ENCODE measurements around the gene RHBDF1.

Gene RHBDF1

GRCh38 chr16:92431-93339, 20.3 kb upstream of the RHBDF1 start:
- DNase-seq: no peak

- no peak for DNase-seq
These were observed 19.1 kb upstream of the RHBDF1 start for GRCh38 chr16:91484-91883.

- no peak for DNase-seq
These were observed 17.2 kb upstream of the RHBDF1 start for GRCh38 chr16:89391-90302.

- DNase-seq: no peak
These were observed 16.2 kb upstream of the RHBDF1 start for GRCh38 chr16:88613-89012.

GRCh38 chr16:86483-86952, 14.1 kb upstream of the RHBDF1 start:
- DNase-seq: no peak

GRCh38 chr16:85865-86264, 13.4 kb upstream of the RHBDF1 start:
- DNase-seq: no peak

GRCh38 chr16:85407-85782, 13.0 kb upstream of the RHBDF1 start:
- no peak for DNase-seq

GRCh38 chr16:84718-85406, 12.4 kb upstream of the RHBDF1 start:
- peak; percentile 91 for DNase-seq

GRCh38 chr16:83781-84615, 11.6 kb upstream of the RHBDF1 start:
- peak; percentile 41 for DNase-seq

- no peak for DNase-seq
These were observed 10.7 kb upstream of the RHBDF1 start for GRCh38 chr16:83060-83603.

GRCh38 chr16:79151-80054, 7.0 kb upstream of the RHBDF1 start:
- peak; percentile 66 for DNase-seq

- no peak for DNase-seq
These were observed 6.2 kb upstream of the RHBDF1 start for GRCh38 chr16:78444-79150.

- peak; percentile 81 for DNase-seq
These were observed 5.5 kb upstream of the RHBDF1 start, which contains the start of gene MPG for GRCh38 chr16:77807-78443. Gene MPG (plus strand): TSS chr16:78225. CDS start chr16:78310, 85 bp downstream.

- peak; percentile 86 for DNase-seq
These were observed 4.9 kb upstream of the RHBDF1 start for GRCh38 chr16:77273-77806.

GRCh38 chr16:76535-77272, 4.3 kb upstream of the RHBDF1 start:
- DNase-seq: peak; percentile 92

- peak; percentile 88 for DNase-seq
These were observed 3.4 kb upstream of the RHBDF1 start for GRCh38 chr16:75580-76501.

GRCh38 chr16:74747-75334, 2.4 kb upstream of the RHBDF1 start:
- no peak for DNase-seq
